HG03558 (cell line): ENCODE results near the gene WDR38.

Experiments used
- ATAC-seq: cut with Tn5 transposase; IDR thresholded peaks from one replicate; pipeline ENCODE4 v1.9.1; 2021; ENCODE audit warnings: moderate number of reproducible peaks; ENCODE audit not compliant: unreplicated experiment; ENCODE audit errors: extremely low read depth

Gene WDR38

GRCh38 chr9:124878518-124878917 is 25.3 kb downstream of the WDR38 start:
- no peak for ATAC-seq

GRCh38 chr9:124879226-124879625 is 26.0 kb downstream of the WDR38 start:
- ATAC-seq = no peak

DNA sequence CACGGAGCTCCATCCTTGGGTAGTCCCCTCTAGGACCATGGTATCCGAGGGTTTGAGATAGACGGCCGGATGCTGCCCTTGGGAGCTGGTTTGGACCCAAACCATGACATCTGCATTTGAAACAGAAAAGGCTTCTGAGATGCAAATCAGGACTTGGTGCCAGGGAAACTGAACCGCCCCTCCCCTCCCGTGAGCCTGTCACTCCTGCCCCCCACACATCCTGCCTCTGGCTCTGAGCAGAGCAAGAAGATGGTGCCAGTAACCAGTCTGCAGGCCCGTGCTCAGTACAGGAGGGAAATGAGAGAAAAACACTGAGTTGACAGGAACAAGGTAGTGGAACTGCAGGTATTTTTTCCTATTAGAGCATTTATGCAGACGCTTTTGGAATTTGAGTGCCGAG is 27.2 kb downstream of the WDR38 start:
- ATAC-seq = no peak

DNA sequence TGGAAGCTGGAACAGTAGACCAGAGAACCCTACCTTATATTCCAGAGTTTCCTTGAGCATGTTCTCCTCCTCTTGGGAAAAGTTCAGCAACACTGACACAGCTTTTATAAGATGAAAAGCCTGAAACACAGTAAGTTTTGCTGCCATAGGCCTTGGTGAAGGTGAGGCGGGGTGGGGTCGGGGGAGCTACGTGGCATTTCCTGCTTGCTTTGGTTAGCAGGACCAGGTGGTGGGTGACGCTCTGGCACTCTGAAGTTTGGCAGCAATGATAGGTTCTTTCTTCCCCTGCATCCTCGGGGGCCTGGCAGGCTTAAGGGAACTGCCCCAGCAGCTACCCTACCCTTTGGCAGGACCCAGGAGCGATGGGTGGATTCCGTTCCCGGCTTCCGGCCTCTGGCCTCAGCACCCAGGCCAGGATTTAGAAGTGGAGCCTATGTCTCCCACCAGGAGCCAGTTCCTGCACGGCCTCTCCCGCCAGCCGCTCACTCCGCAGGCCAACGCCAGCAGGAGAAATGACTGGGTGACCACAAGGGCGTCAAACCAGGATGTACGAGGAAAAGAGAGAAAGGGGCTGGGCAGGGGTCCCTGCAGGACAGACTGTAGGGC is 28.0 kb downstream of the WDR38 start:
- ATAC-seq = no peak

DNA sequence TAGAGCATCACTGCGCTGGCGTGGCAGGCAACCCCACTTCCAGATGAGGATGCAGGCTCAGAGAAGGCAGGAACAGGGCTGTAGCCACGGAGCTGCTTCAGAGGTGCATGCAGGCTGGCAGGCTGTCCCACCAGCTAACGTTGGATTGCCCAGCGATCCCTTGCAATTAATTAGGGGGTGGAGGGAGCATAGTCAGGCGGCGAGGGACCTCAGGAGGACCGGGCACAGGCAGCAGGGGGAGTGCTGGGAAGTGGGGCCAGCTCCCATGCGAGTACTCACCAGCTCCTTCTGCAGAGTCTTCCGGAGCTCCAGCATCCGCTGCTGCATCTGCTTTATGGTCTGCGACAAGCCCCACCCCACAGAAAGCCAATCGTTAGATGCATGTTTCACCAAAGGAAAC is 29.0 kb downstream of the WDR38 start:
- no peak for ATAC-seq

DNA sequence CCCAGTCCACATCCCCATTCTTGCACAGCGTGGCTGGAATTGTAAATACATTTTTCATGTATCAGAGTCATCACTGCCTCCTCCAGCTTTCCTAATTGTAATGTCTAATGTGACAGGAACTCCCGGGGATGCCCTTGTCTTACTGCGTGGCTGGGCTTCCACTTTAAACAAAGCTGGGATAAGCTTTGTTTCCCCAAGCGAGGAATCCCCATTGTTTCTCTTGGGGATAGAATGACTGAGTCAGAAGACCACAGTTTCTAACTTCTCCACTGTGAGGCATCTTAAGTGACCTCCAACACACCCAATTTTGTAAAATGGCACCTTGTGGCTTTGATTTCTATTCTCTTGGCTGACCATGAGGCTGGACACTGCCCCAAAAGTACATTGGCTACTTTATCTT is 31.1 kb downstream of the WDR38 start:
- ATAC-seq = no peak

DNA sequence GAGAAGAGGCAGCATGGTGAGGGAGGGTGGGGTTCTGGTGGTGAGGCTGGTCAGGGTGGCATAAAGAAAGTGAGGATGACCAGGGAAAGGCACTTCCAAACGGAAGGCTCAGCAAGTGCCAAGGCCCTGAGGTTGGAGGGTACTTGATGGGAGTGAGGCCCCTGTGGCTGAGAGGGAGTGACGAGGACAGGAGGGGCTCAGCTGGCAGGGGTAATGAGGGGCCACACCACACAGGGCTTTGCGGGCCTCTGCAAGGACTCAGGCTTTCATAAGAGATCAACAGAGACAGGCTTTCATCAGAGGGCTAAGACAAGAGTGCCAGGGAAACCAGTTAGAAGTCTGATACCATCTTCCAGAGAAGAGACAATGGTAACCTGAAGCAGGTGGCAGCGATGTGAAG is 32.3 kb downstream of the WDR38 start:
- ATAC-seq = no peak

DNA sequence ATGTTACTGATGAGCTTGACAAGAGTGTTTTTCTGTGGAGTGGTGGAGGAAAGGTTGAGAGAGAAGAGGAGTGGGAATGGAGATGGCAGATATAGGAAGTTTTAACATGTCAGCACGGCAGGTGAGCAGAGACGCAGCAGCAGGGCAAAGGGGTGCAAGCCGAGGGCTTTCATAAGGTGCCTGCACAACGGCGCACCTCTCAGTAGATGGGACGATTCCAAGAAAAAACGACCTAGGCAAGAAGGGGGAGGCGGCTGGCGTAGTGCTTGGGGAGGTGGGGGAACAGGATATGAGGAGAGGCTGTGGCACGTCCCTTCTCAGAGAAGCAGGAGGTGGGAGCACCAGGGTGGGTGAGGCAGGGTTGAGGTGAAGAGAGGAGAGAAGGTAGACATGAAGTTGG is 33.2 kb downstream of the WDR38 start:
- no peak for ATAC-seq

- no peak for ATAC-seq
Observed at GRCh38 chr9:124886866-124887492, 33.7 kb downstream of the WDR38 start.

GRCh38 chr9:124887832-124888231 is 34.6 kb downstream of the WDR38 start:
- ATAC-seq = no peak

GRCh38 chr9:124889006-124889405 is 35.7 kb downstream of the WDR38 start:
- no peak for ATAC-seq

GRCh38 chr9:124890179-124890578 is 36.9 kb downstream of the WDR38 start:
- no peak for ATAC-seq

DNA sequence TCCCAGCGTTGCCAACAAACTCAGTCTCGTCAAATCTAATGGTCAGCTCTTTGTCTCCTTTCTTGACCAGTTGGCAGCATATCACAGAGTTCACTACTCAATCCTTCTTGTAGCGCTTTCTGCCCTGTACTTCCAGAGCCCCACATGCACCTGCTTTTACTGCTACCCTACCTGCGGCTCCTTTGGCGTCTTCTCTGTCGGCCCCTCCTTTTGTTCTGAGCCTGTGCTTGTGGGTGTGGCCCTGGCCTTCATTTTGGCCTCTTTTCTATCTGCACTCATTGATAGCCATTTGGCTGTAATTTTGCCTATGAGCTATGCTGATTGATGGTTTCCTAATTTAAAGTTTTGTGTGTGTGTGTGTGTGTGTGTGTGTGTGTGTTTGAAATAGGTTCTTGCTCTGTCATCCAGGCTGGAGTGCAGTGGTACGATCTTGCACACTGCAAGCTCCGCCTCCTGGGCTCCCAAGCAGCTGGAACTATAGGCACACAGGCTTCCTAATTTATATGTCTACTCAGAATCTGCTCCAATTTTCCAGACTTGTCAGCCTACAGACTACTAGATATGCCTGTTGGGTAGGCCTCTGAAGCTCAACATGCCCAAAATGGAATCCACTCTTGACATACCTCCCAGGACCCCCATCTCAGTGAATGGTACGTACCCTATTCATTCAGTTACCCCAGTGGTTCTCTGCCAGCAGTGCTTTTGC is 40.9 kb downstream of the WDR38 start:
- ATAC-seq = no peak

GRCh38 chr9:124894741-124895170 is 41.5 kb downstream of the WDR38 start:
- ATAC-seq = no peak

GRCh38 chr9:124897570-124898460 is 44.6 kb downstream of the WDR38 start:
- ATAC-seq = no peak

GRCh38 chr9:124899845-124900244 is 46.6 kb downstream of the WDR38 start:
- no peak for ATAC-seq

DNA sequence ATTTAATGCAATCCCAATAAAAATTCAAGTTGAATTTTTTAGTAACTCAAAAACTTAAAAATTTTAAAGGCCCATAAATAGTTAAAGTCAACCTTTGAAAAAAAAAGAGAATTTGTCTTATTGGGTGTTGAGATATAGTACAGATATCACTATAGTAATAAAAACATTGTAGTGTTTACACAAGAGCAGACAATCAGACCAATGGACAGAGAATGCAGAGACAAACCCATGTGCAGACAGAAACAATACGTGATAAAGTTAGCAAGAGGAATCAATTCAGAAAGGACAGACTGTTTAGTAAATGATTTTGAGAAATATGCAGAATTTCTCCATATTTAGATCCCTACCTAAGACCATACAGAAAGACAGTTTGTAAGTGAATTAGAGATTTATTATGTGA is 53.7 kb downstream of the WDR38 start:
- no peak for ATAC-seq
